Measurements from ENCODE around the gene MEIKIN. TPM values are rescaled to one million over a fixed set of nuclear protein-coding genes. Genes with fewer than 3 reads are reported as not detected.

Gene MEIKIN
- polyA plus RNA-seq, 1 donor (not counting 4 experiments of a cell fraction or from before 2014, with no cell fraction given), result not detected

DNA sequence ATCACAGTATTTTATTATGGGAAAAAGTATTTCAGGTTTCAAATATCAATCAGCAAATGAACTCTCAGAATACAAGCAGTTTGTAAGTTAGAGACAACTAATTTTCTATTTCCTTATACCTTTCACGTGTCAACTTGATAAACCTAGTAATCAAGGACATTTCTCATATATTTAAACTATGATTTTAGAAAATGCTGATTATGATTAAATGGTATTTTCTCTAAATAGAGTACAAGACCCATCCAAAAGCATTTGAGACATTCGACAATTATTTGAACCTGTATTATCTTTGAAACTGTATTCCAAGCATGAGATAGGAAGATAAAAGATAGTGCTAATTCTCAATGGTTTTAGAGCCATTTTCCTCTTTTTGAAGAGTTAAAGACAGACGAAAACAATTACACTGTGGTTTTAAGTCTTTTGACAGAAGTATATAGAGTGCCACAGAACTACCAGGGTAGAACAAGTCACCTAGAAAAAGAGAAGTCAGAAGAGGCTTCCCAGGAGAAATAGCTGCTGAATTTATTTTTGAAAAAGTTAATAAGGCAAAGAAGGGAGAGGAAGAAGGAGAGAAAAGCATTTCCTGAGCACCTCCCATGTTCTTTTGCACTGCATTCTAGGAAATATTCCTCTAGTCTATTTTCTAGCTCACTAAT is 5.6 kb downstream of the MEIKIN start:
- Histone ChIP-seq H3K4me3 (ENCODE audit: control insufficient read depth in 2 of 3, extremely low read depth in 1 of 3, insufficient read depth in 2 of 3, low read depth in 1 of 3, low read length in 3 of 3) (no peak overlapping the region), H4K20me1 (ENCODE audit: control insufficient read depth, extremely low read depth, insufficient read depth, low read length) (no peaks in the 10 kb centered on the region), H3K9ac (ENCODE audit: control insufficient read depth, extremely low read depth, insufficient read depth, low read length) (no peak overlapping the region), H3K9me3 (ENCODE audit: control insufficient read depth, low read depth, low read length) (no peaks in the 10 kb centered on the region), H3K27ac (ENCODE audit: control insufficient read depth, insufficient read depth, low read length) (no peak overlapping the region), H3K79me2 (ENCODE audit: control insufficient read depth, insufficient read depth, low read length) (no peaks in the 10 kb centered on the region), H3K27me3 (ENCODE audit: control insufficient read depth, extremely low read depth, insufficient read depth, low read length) (no peaks in the 10 kb centered on the region), H2AFZ (ENCODE audit: control insufficient read depth, low read length) (no peak overlapping the region), H3K36me3 (ENCODE audit: control insufficient read depth in 2 of 2, extremely low read depth in 1 of 2, insufficient read depth in 2 of 2, low read length in 2 of 2) (no peaks in the 10 kb centered on the region), H3K4me1 (ENCODE audit: control insufficient read depth, extremely low read depth, insufficient read depth, low read length) (no peaks in the 10 kb centered on the region), H3K9me1 (ENCODE audit: control insufficient read depth, extremely low read depth, insufficient read depth, low read length) (no peaks in the 10 kb centered on the region), H3K4me2 (ENCODE audit: control insufficient read depth, extremely low read depth, insufficient read depth, low read depth, low read length) (no peak overlapping the region)
- dilution Hi-C loops (cut with MboI; ENCODE audit: extremely low pct_ligation_motif_present, low sequenced_read_pairs), result no loop called here
- TF ChIP-seq EZH2 (IDR thresholded peaks at IDR 0.05; ENCODE audit: low read length), result no peak
- TF ChIP-seq, protein P1, sequence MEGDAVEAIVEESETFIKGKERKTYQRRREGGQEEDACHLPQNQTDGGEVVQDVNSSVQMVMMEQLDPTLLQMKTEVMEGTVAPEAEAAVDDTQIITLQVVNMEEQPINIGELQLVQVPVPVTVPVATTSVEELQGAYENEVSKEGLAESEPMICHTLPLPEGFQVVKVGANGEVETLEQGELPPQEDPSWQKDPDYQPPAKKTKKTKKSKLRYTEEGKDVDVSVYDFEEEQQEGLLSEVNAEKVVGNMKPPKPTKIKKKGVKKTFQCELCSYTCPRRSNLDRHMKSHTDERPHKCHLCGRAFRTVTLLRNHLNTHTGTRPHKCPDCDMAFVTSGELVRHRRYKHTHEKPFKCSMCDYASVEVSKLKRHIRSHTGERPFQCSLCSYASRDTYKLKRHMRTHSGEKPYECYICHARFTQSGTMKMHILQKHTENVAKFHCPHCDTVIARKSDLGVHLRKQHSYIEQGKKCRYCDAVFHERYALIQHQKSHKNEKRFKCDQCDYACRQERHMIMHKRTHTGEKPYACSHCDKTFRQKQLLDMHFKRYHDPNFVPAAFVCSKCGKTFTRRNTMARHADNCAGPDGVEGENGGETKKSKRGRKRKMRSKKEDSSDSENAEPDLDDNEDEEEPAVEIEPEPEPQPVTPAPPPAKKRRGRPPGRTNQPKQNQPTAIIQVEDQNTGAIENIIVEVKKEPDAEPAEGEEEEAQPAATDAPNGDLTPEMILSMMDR (optimal IDR thresholded peaks at IDR 0.05 in 1 of 3, IDR thresholded peaks at IDR 0.05 in 1 of 3, conservative IDR thresholded peaks at IDR 0.05 in 1 of 3; ENCODE audit: extremely low read depth in 1 of 3, insufficient read depth in 2 of 3, low read length in 3 of 3), result no peak
- DNase-seq (ENCODE audit: low read depth, low spot score) (no peak), FAIRE-seq (no peak)

DNA sequence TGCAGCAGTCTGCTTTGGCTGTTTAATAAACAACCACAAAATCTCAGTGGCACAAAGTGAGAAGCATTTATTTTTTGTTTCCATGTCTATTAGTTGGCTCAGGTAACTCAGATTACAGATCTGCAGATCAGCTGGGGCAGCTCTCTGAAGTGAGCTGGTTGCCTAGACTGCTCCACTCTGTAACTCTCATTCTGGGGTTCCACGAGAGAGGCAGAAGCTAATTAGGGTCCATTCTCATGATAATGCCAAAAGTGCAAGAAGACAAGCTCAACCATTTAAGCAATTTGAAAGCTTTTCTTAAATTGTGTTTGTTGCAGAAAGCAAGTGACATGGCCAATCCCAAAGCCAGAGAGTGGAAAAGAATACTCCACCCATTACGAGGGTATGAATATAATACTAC is 13.2 kb downstream of the MEIKIN start:
- dilution Hi-C loops (cut with MboI; ENCODE audit: extremely low pct_ligation_motif_present, low sequenced_read_pairs), result no loop called here
- Histone ChIP-seq H3K27me3 (ENCODE audit: control insufficient read depth, extremely low read depth, insufficient read depth, low read length) (no peaks in the 10 kb centered on the region), H2AFZ (ENCODE audit: control insufficient read depth, low read length) (no peak overlapping the region), H4K20me1 (ENCODE audit: control insufficient read depth, extremely low read depth, insufficient read depth, low read length) (no peaks in the 10 kb centered on the region), H3K27ac (ENCODE audit: control insufficient read depth, insufficient read depth, low read length) (no peak overlapping the region), H3K4me1 (ENCODE audit: control insufficient read depth, extremely low read depth, insufficient read depth, low read length) (no peaks in the 10 kb centered on the region), H3K4me3 (ENCODE audit: control insufficient read depth in 2 of 3, extremely low read depth in 1 of 3, insufficient read depth in 2 of 3, low read depth in 1 of 3, low read length in 3 of 3) (no peak overlapping the region), H3K4me2 (ENCODE audit: control insufficient read depth, extremely low read depth, insufficient read depth, low read depth, low read length) (no peak overlapping the region), H3K9ac (ENCODE audit: control insufficient read depth, extremely low read depth, insufficient read depth, low read length) (no peak overlapping the region), H3K9me3 (ENCODE audit: control insufficient read depth, low read depth, low read length) (peaks cover 1% of the 10 kb centered on the region), H3K36me3 (ENCODE audit: control insufficient read depth in 2 of 2, extremely low read depth in 1 of 2, insufficient read depth in 2 of 2, low read length in 2 of 2) (no peaks in the 10 kb centered on the region), H3K9me1 (ENCODE audit: control insufficient read depth, extremely low read depth, insufficient read depth, low read length) (no peaks in the 10 kb centered on the region), H3K79me2 (ENCODE audit: control insufficient read depth, insufficient read depth, low read length) (no peaks in the 10 kb centered on the region)
- no peak for FAIRE-seq
- DNase-seq (ENCODE audit: low read depth, low spot score), result no peak
- no peak for TF ChIP-seq EZH2 (IDR thresholded peaks at IDR 0.05; ENCODE audit: low read length)
- TF ChIP-seq, protein P1 (optimal IDR thresholded peaks at IDR 0.05 in 1 of 3, IDR thresholded peaks at IDR 0.05 in 1 of 3, conservative IDR thresholded peaks at IDR 0.05 in 1 of 3; ENCODE audit: extremely low read depth in 1 of 3, insufficient read depth in 2 of 3, low read length in 3 of 3), result no peak

All from keratinocyte (primary cell).